HepG2 (cell line): ENCODE measurements around the gene HSF4. TPM values are rescaled to one million over a fixed set of nuclear protein-coding genes. Genes with fewer than 3 reads are reported as not detected.

ENCODE experiments used
- HMGXB3 ChIP-seq: sonication (generic); formaldehyde crosslinking; IDR thresholded peaks from 2 replicates; pipeline ENCODE4 v1.4.0; 2020; ENCODE audit warnings: missing genetic modification reagents, borderline replicate concordance
- IKZF5 ChIP-seq: IDR thresholded peaks from 2 replicates; pipeline ENCODE4 v1.6.1; 2018; ENCODE audit warnings: missing genetic modification reagents, mild to moderate bottlenecking, missing compliant biosample characterization
- MED13 ChIP-seq: sonication (generic); formaldehyde crosslinking; IDR thresholded peaks from 2 replicates; pipeline ENCODE4 v1.5.0; 2020; ENCODE audit warnings: missing genetic modification reagents
- PAWR ChIP-seq: sonication (generic); formaldehyde crosslinking; IDR thresholded peaks from 2 replicates; pipeline ENCODE4 v1.4.0; 2020; ENCODE audit warnings: missing genetic modification reagents, mild to moderate bottlenecking, borderline replicate concordance
- PCBP2 ChIP-seq: fragments of 200-400 bp; formaldehyde crosslinking; optimal IDR thresholded peaks from 2 replicates; pipeline ENCODE3; 2018; ENCODE audit warnings: low read length, low read depth; ENCODE audit not compliant: poor library complexity, severe bottlenecking
- THAP8 ChIP-seq: sonication (generic); formaldehyde crosslinking; IDR thresholded peaks from 2 replicates; pipeline ENCODE4 v1.5.1; 2020; ENCODE audit warnings: missing genetic modification reagents, mild to moderate bottlenecking, borderline replicate concordance
- TMF1 ChIP-seq: sonication (generic); formaldehyde crosslinking; IDR thresholded peaks from 2 replicates; pipeline ENCODE4 v1.8.1; 2022; ENCODE audit warnings: low read depth, missing genetic modification reagents
- ZNF136 ChIP-seq: sonication (generic); formaldehyde crosslinking; IDR thresholded peaks from 2 replicates; pipeline ENCODE4 v1.8.1; 2022; ENCODE audit warnings: low read depth, mild to moderate bottlenecking, moderate library complexity, missing genetic modification reagents
- ZNF224 ChIP-seq: sonication (generic); formaldehyde crosslinking; IDR thresholded peaks from 2 replicates; pipeline ENCODE4 v1.5.0; 2020; ENCODE audit warnings: mild to moderate bottlenecking, missing genetic modification reagents
- ZNF407 ChIP-seq: sonication (generic); formaldehyde crosslinking; IDR thresholded peaks from one replicate; pipeline ENCODE4 v1.5.1; 2020; ENCODE audit warnings: mild to moderate bottlenecking, missing genetic modification reagents; ENCODE audit errors: not compliant biosample characterization
- ZNF629 ChIP-seq: sonication (generic); formaldehyde crosslinking; conservative IDR thresholded peaks from 2 replicates; pipeline ENCODE4 v1.5.0; 2020; ENCODE audit warnings: missing genetic modification reagents
- ZNF768 ChIP-seq: sonication (generic); formaldehyde crosslinking; IDR thresholded peaks from 2 replicates; pipeline ENCODE4 v1.4.0; 2020; ENCODE audit warnings: missing genetic modification reagents
- ZNF782 ChIP-seq: sonication (generic); formaldehyde crosslinking; IDR thresholded peaks from 2 replicates; pipeline ENCODE4 v1.4.0; 2020; ENCODE audit warnings: missing genetic modification reagents, mild to moderate bottlenecking, borderline replicate concordance
- ZNF878 ChIP-seq: sonication (generic); formaldehyde crosslinking; IDR thresholded peaks from 2 replicates; pipeline ENCODE4 v1.8.1; 2023; ENCODE audit warnings: mild to moderate bottlenecking, missing genetic modification reagents, moderate library complexity
- polyA plus RNA-seq, 8 experiments: library from polyadenylated mRNA; depleted of rRNA in 3 of 8; stranded (reverse) in 7 of 8; unstranded in 1 of 8; fragments of >200 nt; fragmentation: Illumina TruSeq in 4 of 8; extraction: Trizol in 4 of 8; gene quantifications; 2 replicates each; pipeline versions ENCODE4 v1.2.1 to v1.2.3, GENCODE V29; 2011 to 2016; ENCODE audit warnings: low read depth in 4 of 8, missing spikeins in 1 of 8, mixed read lengths in 1 of 8; ENCODE audit not compliant: insufficient read depth in 1 of 8
- total RNA-seq, 5 experiments: library from RNA; depleted of rRNA; stranded (reverse); fragments of >200 nt; fragmentation: Illumina TruSeq; extraction: Trizol; gene quantifications; 2 replicates each; pipeline ENCODE4 v1.2.3, GENCODE V29; 2016; ENCODE audit warnings: low read depth in 1 of 5

Gene HSF4
- total and polyA plus RNA-seq, 2 of the 13 experiments (the other 11 are each of a cell fraction or from before 2014, with no cell fraction given) = 3.5 to 16.9 TPM

- TF ChIP-seq ZNF224 (CRISPR knock-in tag) = no peak
- no peak for TF ChIP-seq ZNF407 (CRISPR knock-in tag)
- TF ChIP-seq PCBP2 = no peak
- no peak for TF ChIP-seq ZNF878 (CRISPR knock-in tag)
- TF ChIP-seq ZNF136 (CRISPR knock-in tag) = 0 out of 2 replicates have a peak, but pooled peaks have one; percentile 35
- TF ChIP-seq IKZF5 (CRISPR knock-in tag) = peak; percentile 76
- TF ChIP-seq HMGXB3 (CRISPR knock-in tag) = peak; percentile 44; the same call in 1 of the 2 replicates
- no peak for TF ChIP-seq PAWR (CRISPR knock-in tag)
- TF ChIP-seq ZNF782 (CRISPR knock-in tag) = peak; percentile 70; the same call in 1 of the 2 replicates
- TF ChIP-seq ZNF768 (CRISPR knock-in tag) = no peak; the same call in 1 of the 2 replicates
- TF ChIP-seq ZNF629 (CRISPR knock-in tag) = no peak; the same call in 1 of the 2 replicates
- TF ChIP-seq TMF1 (CRISPR knock-in tag) = peak; percentile 85
- peak; percentile 56; the same call in 1 of the 2 replicates for TF ChIP-seq MED13 (CRISPR knock-in tag)
- TF ChIP-seq THAP8 (CRISPR knock-in tag) = no peak
Measured at GRCh38 chr16:67191995-67192681, 27.6 kb downstream of the HSF4 start, which contains the start of gene E2F4 (continued).
